ENCODE data around the gene SPNS3.

DNA sequence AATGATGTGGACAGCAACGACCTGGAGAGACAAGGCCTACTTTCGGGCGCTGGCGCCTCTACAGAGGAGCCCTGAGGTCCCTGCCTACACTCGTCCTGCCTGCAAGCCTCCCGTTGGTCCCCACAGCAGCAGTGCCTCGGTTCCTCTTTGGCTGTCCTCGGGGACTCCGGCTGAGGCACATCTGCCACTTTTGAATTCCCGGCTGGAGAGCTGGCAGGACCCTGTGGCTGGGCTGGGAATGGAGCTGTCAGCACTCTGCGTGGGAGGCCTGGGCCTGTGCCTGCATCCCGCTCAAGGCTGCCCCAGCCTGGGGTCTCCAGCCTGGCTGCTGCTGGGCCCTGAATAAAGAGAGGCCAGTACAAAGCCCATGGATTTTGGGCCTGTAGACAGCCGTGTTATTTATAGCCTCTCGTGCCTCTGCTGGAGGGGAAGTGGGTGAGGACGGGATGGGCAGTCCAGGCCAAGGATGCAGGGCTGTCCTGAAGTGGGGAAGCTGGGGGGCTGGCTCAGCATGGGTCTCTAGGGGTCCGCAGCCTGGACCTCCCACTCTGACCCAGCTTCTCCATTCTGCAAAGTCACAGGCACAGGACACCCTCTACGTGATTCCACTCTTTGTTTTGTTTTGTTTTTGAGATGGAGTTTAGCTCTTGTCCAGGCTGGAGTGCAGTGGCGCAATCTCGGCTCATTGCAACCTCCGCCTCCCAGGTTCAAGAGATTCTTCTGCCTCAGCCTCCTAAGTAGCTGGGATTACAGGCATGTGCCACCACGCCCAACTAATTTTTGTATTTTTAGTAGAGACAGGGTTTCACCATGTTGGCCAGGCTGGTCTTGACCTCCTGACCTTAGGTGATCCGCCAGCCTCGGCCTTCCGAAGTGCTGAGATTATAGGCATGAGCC lies 54.3 kb downstream of the SPNS3 start:
- TF ChIP-seq, protein P1, sequence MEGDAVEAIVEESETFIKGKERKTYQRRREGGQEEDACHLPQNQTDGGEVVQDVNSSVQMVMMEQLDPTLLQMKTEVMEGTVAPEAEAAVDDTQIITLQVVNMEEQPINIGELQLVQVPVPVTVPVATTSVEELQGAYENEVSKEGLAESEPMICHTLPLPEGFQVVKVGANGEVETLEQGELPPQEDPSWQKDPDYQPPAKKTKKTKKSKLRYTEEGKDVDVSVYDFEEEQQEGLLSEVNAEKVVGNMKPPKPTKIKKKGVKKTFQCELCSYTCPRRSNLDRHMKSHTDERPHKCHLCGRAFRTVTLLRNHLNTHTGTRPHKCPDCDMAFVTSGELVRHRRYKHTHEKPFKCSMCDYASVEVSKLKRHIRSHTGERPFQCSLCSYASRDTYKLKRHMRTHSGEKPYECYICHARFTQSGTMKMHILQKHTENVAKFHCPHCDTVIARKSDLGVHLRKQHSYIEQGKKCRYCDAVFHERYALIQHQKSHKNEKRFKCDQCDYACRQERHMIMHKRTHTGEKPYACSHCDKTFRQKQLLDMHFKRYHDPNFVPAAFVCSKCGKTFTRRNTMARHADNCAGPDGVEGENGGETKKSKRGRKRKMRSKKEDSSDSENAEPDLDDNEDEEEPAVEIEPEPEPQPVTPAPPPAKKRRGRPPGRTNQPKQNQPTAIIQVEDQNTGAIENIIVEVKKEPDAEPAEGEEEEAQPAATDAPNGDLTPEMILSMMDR (IDR thresholded peaks at IDR 0.05; ENCODE audit: low read depth, low read length, poor library complexity, severe bottlenecking) = no peak
- TF ChIP-seq EZH2phosphoT487 (IDR thresholded peaks at IDR 0.05; ENCODE audit: borderline replicate concordance, low read length) = no peak

All from DOHH2 (cell line).